B cell (primary cell): ENCODE data around the gene GADD45G. TPM values are rescaled to one million over a fixed set of nuclear protein-coding genes. Genes with fewer than 3 reads are reported as not detected.

Source experiments
- ATAC-seq: fragments of 200-7000 bp; cut with Tn5 transposase; one replicate; pipeline ENCODE4 v1.10.0; 2021; ENCODE audit warnings: low read depth, mild to moderate bottlenecking, moderate number of reproducible peaks, moderate library complexity
- CTCF ChIA-PET: fragments of 350-600 bp; sonication (Branson Sonifier 250); formaldehyde crosslinking; loops from one replicate; lab custom pipeline; 2021; ENCODE audit warnings: antibody characterized with exemption, inconsistent platforms; lab: Charles Lee
- POLR2A ChIA-PET: fragments of 350-600 bp; sonication (Branson Sonifier 250); formaldehyde crosslinking; loops from one replicate; lab custom pipeline; 2021; ENCODE audit warnings: antibody characterized with exemption; lab: Charles Lee
- DNase-seq: peaks from one replicate; pipeline ENCODE4 v3.0.0; 2013
- H2AFZ ChIP-seq: 2 replicates; pipeline ENCODE4 v1.6.1; 2012; ENCODE audit warnings: mild to moderate bottlenecking, low read depth, low read length; ENCODE audit not compliant: insufficient read depth, poor library complexity, severe bottlenecking
- H3K27ac ChIP-seq, 2 donors: 1 replicate in 1 of 2; 2 replicates in 1 of 2; pipeline ENCODE4 v1.5.1; 2012 to 2013; ENCODE audit warnings: low read length in 2 of 2, mild to moderate bottlenecking in 2 of 2, moderate library complexity in 1 of 2
- H3K27me3 ChIP-seq, 4 experiments: fragments of 200-600 bp in 1 of 4; sonication (generic) in 1 of 4; replicated peaks in 1 of 4; 1 replicate in 2 of 4; 2 replicates in 2 of 4; pipeline versions ENCODE4 v1.6.1 to v1.7.0; 2013 to 2016; ENCODE audit warnings: low read length in 3 of 4, mild to moderate bottlenecking in 2 of 4, mixed read lengths in 1 of 4, moderate library complexity in 1 of 4; ENCODE audit not compliant: insufficient read depth in 4 of 4, control insufficient read depth in 3 of 4; ENCODE audit errors: control extremely low read depth in 1 of 4
- H3K36me3 ChIP-seq, 2 experiments: replicated peaks in 1 of 2; 1 replicate in 1 of 2; 2 replicates in 1 of 2; pipeline versions ENCODE4 v1.6.1 to v1.7.1; 2013; ENCODE audit warnings: low read length in 1 of 2; ENCODE audit not compliant: insufficient read depth in 2 of 2, control insufficient read depth in 1 of 2; ENCODE audit errors: control extremely low read depth in 1 of 2, extremely low read depth in 1 of 2
- H3K4me1 ChIP-seq, 2 donors: fragments of 200-600 bp in 1 of 2; sonication (generic) in 1 of 2; 1 replicate in 1 of 2; 2 replicates in 1 of 2; pipeline versions ENCODE4 v1.5.1 to v1.6.1; 2013 to 2017; ENCODE audit warnings: low read length in 2 of 2; ENCODE audit not compliant: control insufficient read depth in 2 of 2, insufficient read depth in 2 of 2
- H3K4me2 ChIP-seq: replicated peaks from 2 replicates; pipeline ENCODE3; 2012; ENCODE audit warnings: mild to moderate bottlenecking, low read depth, low read length; ENCODE audit not compliant: poor library complexity, severe bottlenecking
- H3K4me3 ChIP-seq, 5 experiments: fragments of 200-600 bp in 1 of 5; sonication (generic) in 1 of 5; 1 replicate in 3 of 5; 2 replicates in 2 of 5; pipeline versions ENCODE4 v1.5.1 to v1.7.0; 2011 to 2016; ENCODE audit warnings: low read length in 4 of 5, mild to moderate bottlenecking in 4 of 5, low read depth in 2 of 5, control low read depth in 1 of 5, moderate library complexity in 1 of 5; ENCODE audit not compliant: insufficient read depth in 1 of 5; ENCODE audit errors: control extremely low read depth in 1 of 5, extremely low read depth in 1 of 5
- H3K79me2 ChIP-seq: fragments of 200-600 bp; sonication (generic); one replicate; pipeline ENCODE4 v1.6.0; 2016; ENCODE audit warnings: low read length; ENCODE audit not compliant: control insufficient read depth, insufficient read depth
- H3K9ac ChIP-seq: fragments of 200-600 bp; sonication (generic); 2 replicates; pipeline ENCODE4 v1.6.1; 2017; ENCODE audit warnings: mild to moderate bottlenecking, low read length, moderate library complexity
- H3K9me3 ChIP-seq, 3 donors: one replicate each; pipeline versions ENCODE4 v1.6.1 to v1.7.1; 2013; ENCODE audit warnings: low read length in 2 of 3; ENCODE audit not compliant: control insufficient read depth in 2 of 3, insufficient read depth in 1 of 3; ENCODE audit errors: control extremely low read depth in 1 of 3
- H4K20me1 ChIP-seq: 2 replicates; pipeline ENCODE4 v1.6.0; 2012; ENCODE audit warnings: mild to moderate bottlenecking, low read length; ENCODE audit not compliant: insufficient read depth, control insufficient read depth, poor library complexity, severe bottlenecking
- H3K27ac Mint-ChIP-seq: one replicate; pipeline ENCODE4 v1.8.0; 2021; ENCODE audit warnings: mixed read lengths
- H3K27me3 Mint-ChIP-seq: one replicate; pipeline ENCODE4 v1.8.0; 2021; ENCODE audit warnings: mixed read lengths
- H3K4me1 Mint-ChIP-seq: one replicate; pipeline ENCODE4 v1.8.0; 2021; ENCODE audit warnings: mixed read lengths
- H3K4me3 Mint-ChIP-seq: one replicate; pipeline ENCODE4 v1.8.0; 2021; ENCODE audit warnings: mixed read lengths
- H3K9me3 Mint-ChIP-seq: one replicate; pipeline ENCODE4 v1.8.0; 2022; ENCODE audit warnings: mixed read lengths; ENCODE audit not compliant: insufficient read depth
- CTCF ChIP-seq: fragments of 200-600 bp; IDR thresholded peaks from one replicate; pipeline ENCODE4 v1.8.0; 2022; ENCODE audit warnings: antibody characterized with exemption, mild to moderate bottlenecking
- EZH2 ChIP-seq: IDR thresholded peaks from 2 replicates; pipeline ENCODE4 v1.6.1; 2012; ENCODE audit warnings: borderline replicate concordance, low read depth, mild to moderate bottlenecking, moderate library complexity, low read length; ENCODE audit not compliant: insufficient read depth, poor library complexity, severe bottlenecking
- WGBS: methylation state at CpG from one replicate; pipeline ENCODE4 v1.1.5; 2013; ENCODE audit warnings: missing lambda C conversion rate; ENCODE audit not compliant: insufficient coverage; 5-methylcytosine and 5-hydroxymethylcytosine counted together
- intact Hi-C: fragments of 100-400 bp; cut with micrococcal nuclease; formaldehyde crosslinking; loops from one replicate; pipeline ENCODE4 v1.10.0; 2022
- polyA plus RNA-seq: library from polyadenylated mRNA; depleted of rRNA; stranded (reverse); fragments of >200 nt; gene quantifications from 2 replicates; pipeline ENCODE4 v1.2.3, GENCODE V29; 2012
- total RNA-seq, 2 donors: library from RNA; stranded (reverse); fragments of 120-200 nt in 1 of 2; gene quantifications; 1 replicate in 1 of 2; 2 replicates in 1 of 2; pipeline versions ENCODE4 v1.2.3 to v1.2.4, GENCODE V29; 2013 to 2022

The GADD45G gene
- total and polyA plus RNA-seq, 2 donors (not counting 1 experiment from before 2014, with no cell fraction given) = 4.3 to 5.9 TPM

- Histone ChIP-seq H3K9ac (peak overlapping the region; percentile 67), H3K79me2 (no peaks in the 10 kb centered on the region), H3K4me1 (peaks cover 21 to 39% of the 10 kb centered on the region in 2 donors), H3K27me3 (peaks cover 0 to 39% (median 16%) of the 10 kb centered on the region in 4 experiments), H3K36me3 (no peaks in the 10 kb centered on the region), H2AFZ (peak overlapping the region; percentile 55), H3K27ac (no peak overlapping the region), H3K4me3 (peak overlapping the region; percentile 50 to 72 (median 58)), H3K9me3 (no peaks in the 10 kb centered on the region), H3K4me2 (peak overlapping the region; percentile 100), H4K20me1 (no peaks in the 10 kb centered on the region)
- Mint-ChIP-seq H3K27ac (peak overlapping the region; percentile 44), H3K4me3 (peak overlapping the region; percentile 83), H3K27me3 (peaks cover 13% of the 10 kb centered on the region), H3K4me1 (peaks cover 32% of the 10 kb centered on the region), H3K9me3 (no peaks in the 10 kb centered on the region)
- TF ChIP-seq CTCF = peak; percentile 79
- no peak for TF ChIP-seq EZH2
- intact Hi-C loops = loop anchor here (1.0 to 10.0 kb wide), 7 partner anchors 212 to 1269 kb away; no protein-coding TSS in a partner anchor
- ATAC-seq (peak; percentile 44), DNase-seq (peak; percentile 90)
- POLR2A ChIA-PET = interaction anchor here (1.0 to 1.1 kb wide), 2 partner anchors 475 to 499 kb away, joined by 3 to 4 read pairs; no protein-coding TSS in a partner anchor
- under 1% methylated on average over 23 of the region's 28 CpGs for whole genome bisulfite sequencing
- CTCF ChIA-PET = interaction anchor here (0.6 to 14.3 kb wide), 49 partner anchors 9 to 1154 kb away, joined by 3 to 406 read pairs (median 4); no protein-coding TSS in a partner anchor
These were observed 1.6 kb upstream of the GADD45G start for GRCh38 chr9:89602978-89603766.
